ENCODE measurements around the gene H2AZ1. TPM values are rescaled to one million over a fixed set of nuclear protein-coding genes. Genes with fewer than 3 reads are reported as not detected.

The H2AZ1 gene
- 450 TPM for total RNA-seq (2021; ENCODE audit: unreplicated experiment)
- polyA plus RNA-seq (2012; ENCODE audit: insufficient read length), result 452 TPM
- Bru-seq, nascent RNA, result percentile 98 among the genes with signal in this experiment
- BruChase-seq, experiment 1, labeled RNA remaining after a 2-hour chase, result percentile 99 among the genes with signal in this experiment
- percentile 100 among the genes with signal in this experiment for BruChase-seq, experiment 2, labeled RNA remaining after a 6-hour chase
- long read RNA-seq, transcript H2AFZ-201 (5 exons, 979 nt), result major isoform, 406 of 440 reads
- long read RNA-seq, transcript H2AFZ-203 (4 exons, 1,254 nt), result minor isoform, 7 of 440 reads
- long read RNA-seq, partial matches to known transcripts, result 5 of 440 reads
- long read RNA-seq, other reads (novel, unspliced or antisense), result 22 of 440 reads

- DNase-seq (ENCODE audit: low read depth, low spot score) (peak; percentile 86), ATAC-seq (peak; percentile 83)
- Histone ChIP-seq H3K4me1 (ENCODE audit: control insufficient read depth, insufficient read depth, low read length) (peaks cover 11% of the 10 kb centered on the region), H3K36me3 (ENCODE audit: control insufficient read depth, insufficient read depth, low read length) (peaks cover 12% of the 10 kb centered on the region), H3K4me3 (ENCODE audit: low read depth in 2 of 2, low read length in 2 of 2) (peak within 1 kb of the TSS; percentile 90), H3K27ac (ENCODE audit: low read length) (peak within 1 kb of the TSS; percentile 90), H3K27me3 (ENCODE audit: control insufficient read depth, insufficient read depth, low read length) (no peaks in the 10 kb centered on the region), H3K9me3 (ENCODE audit: control insufficient read depth, insufficient read depth, low read depth, low read length) (no peaks in the 10 kb centered on the region)
- BruUV-seq (replicated peaks), result TSS peak; percentile 75
- in situ Hi-C loops (cut with HindIII; ENCODE audit: low pct_unique_long_range_greater_than_20kb, low sequenced_read_pairs) (no loop called here), intact Hi-C loops (cut with micrococcal nuclease; ENCODE audit: unreplicated experiment) (loop anchor here (5.0 to 10.0 kb wide), 2 partner anchors 55 to 388 kb away; partner anchors contain the start of genes LAMTOR3 and TRMT10A)
- ChIA-PET CTCF (no interaction called here), POLR2A (no interaction called here)
- peak; percentile 56; the same call in 1 of the 2 replicates for TF ChIP-seq TCF7L2 (IDR thresholded peaks at IDR 0.05; ENCODE audit: low read depth, low read length)
- peak; percentile 97 for TF ChIP-seq POLR2AphosphoS5 (IDR thresholded peaks at IDR 0.05; ENCODE audit: low read depth, low read length)
- TF ChIP-seq CTCF (IDR thresholded peaks at IDR 0.05), result no peak
- peak; percentile 73; the same call in 1 of the 2 replicates for TF ChIP-seq SIN3A (IDR thresholded peaks at IDR 0.05; ENCODE audit: borderline replicate concordance, insufficient read depth, low read depth, low read length)
These were observed at the start of gene H2AZ1 for GRCh38 chr4:99949999-99950912. TSS of gene H2AZ1 (minus strand) at chr4:99950275. CDS start at chr4:99950170, 105 bp downstream.

- intact Hi-C loops (cut with micrococcal nuclease; ENCODE audit: unreplicated experiment), result loop anchor here (5.0 kb wide), 1 partner anchor 99 kb away; no protein-coding TSS in a partner anchor
- DNase-seq (ENCODE audit: low read depth, low spot score), result no peak
- no TSS peak for BruUV-seq (replicated peaks)
- Histone ChIP-seq H3K36me3 (ENCODE audit: control insufficient read depth, insufficient read depth, low read length) (no peaks in the 10 kb centered on the region), H3K9me3 (ENCODE audit: control insufficient read depth, insufficient read depth, low read depth, low read length) (no peaks in the 10 kb centered on the region), H3K27ac (ENCODE audit: low read length) (no peak overlapping the region), H3K4me3 (ENCODE audit: low read depth in 2 of 2, low read length in 2 of 2) (no peak overlapping the region), H3K4me1 (ENCODE audit: control insufficient read depth, insufficient read depth, low read length) (no peaks in the 10 kb centered on the region), H3K27me3 (ENCODE audit: control insufficient read depth, insufficient read depth, low read length) (no peaks in the 10 kb centered on the region)
- in situ Hi-C loops (cut with HindIII; ENCODE audit: low pct_unique_long_range_greater_than_20kb, low sequenced_read_pairs), result no loop called here
- TF ChIP-seq TCF7L2 (IDR thresholded peaks at IDR 0.05; ENCODE audit: low read depth, low read length) (no peak), POLR2AphosphoS5 (IDR thresholded peaks at IDR 0.05; ENCODE audit: low read depth, low read length) (no peak), REST (IDR thresholded peaks at IDR 0.05; ENCODE audit: insufficient read depth in 1 of 2, low read depth in 2 of 2, low read length in 1 of 2) (no peak), SIN3A (IDR thresholded peaks at IDR 0.05; ENCODE audit: borderline replicate concordance, insufficient read depth, low read depth, low read length) (no peak), CTCF (IDR thresholded peaks at IDR 0.05) (peak; percentile 21; the same call in 1 of the 2 replicates)
- CTCF ChIA-PET, result interaction anchor here (1.3 kb wide), 1 partner anchor 98 kb away, joined by 3 read pairs; no protein-coding TSS in a partner anchor
- ATAC-seq, result no peak
- POLR2A ChIA-PET, result interaction anchor here (0.7 kb wide), 1 partner anchor 631 kb away, joined by 5 read pairs; no protein-coding TSS in a partner anchor
These were observed 48.2 kb upstream of the H2AZ1 start for GRCh38 chr4:99998062-99998867.

All from Panc1 (cell line).